Endothelial cell of umbilical vein (primary cell): Measurements from ENCODE around the gene MCC. TPM values are rescaled to one million over a fixed set of nuclear protein-coding genes. Genes with fewer than 3 reads are reported as not detected.

Source experiments
- BruUV-seq: library from RNA; stranded (reverse); fragments of 400-500 nt; replicated peaks from 2 replicates; lab custom pipeline; 2021; lab: Mats Ljungman, UMichigan
- CTCF ChIA-PET: fragments of 300-600, 350-600 bp; sonication (Branson Sonifier 250); formaldehyde crosslinking; loops from one replicate; lab custom pipeline; 2021; ENCODE audit warnings: antibody characterized with exemption, inconsistent platforms; lab: Charles Lee
- POLR2A ChIA-PET: fragments of 300-600, 350-600 bp; sonication (Branson Sonifier 250); formaldehyde crosslinking; loops from one replicate; lab custom pipeline; 2021; ENCODE audit warnings: antibody characterized with exemption, inconsistent platforms; lab: Charles Lee
- DNase-seq: peaks from one replicate; pipeline ENCODE4 v3.0.0-alpha.2; 2011; ENCODE audit warnings: low read depth, low spot score
- FAIRE-seq: peaks from 2 replicates; lab custom pipeline; 2011; peaks lifted over from hg19 to GRCh38; lab: Jason Lieb, UNC
- H2AFZ ChIP-seq: 2 replicates; pipeline ENCODE4 v1.6.0; 2012; ENCODE audit warnings: low read depth, low read length, control low read depth, inconsistent platforms
- H3K27ac ChIP-seq: 2 replicates; pipeline ENCODE4 v1.5.1; 2011; ENCODE audit warnings: low read depth, mild to moderate bottlenecking, control low read depth, low read length, moderate library complexity; ENCODE audit not compliant: insufficient read depth
- H3K27me3 ChIP-seq, 2 experiments: 2 replicates each; pipeline versions ENCODE4 v1.6.0 to v1.6.1; 2011; ENCODE audit warnings: low read length in 2 of 2, mixed read lengths in 1 of 2; ENCODE audit not compliant: control insufficient read depth in 2 of 2, insufficient read depth in 2 of 2
- H3K36me3 ChIP-seq, 2 experiments: 2 replicates in 1 of 2; 3 replicates in 1 of 2; pipeline ENCODE4 v1.5.1; 2011; ENCODE audit warnings: low read length in 2 of 2, mild to moderate bottlenecking in 1 of 2, moderate library complexity in 1 of 2; ENCODE audit not compliant: control insufficient read depth in 2 of 2, insufficient read depth in 2 of 2; ENCODE audit errors: extremely low read depth in 1 of 2
- H3K4me1 ChIP-seq: 3 replicates; pipeline ENCODE4 v1.5.1; 2011; ENCODE audit warnings: mild to moderate bottlenecking, low read length; ENCODE audit not compliant: control insufficient read depth, insufficient read depth; ENCODE audit errors: extremely low read depth
- H3K4me2 ChIP-seq: 2 replicates; pipeline ENCODE4 v1.6.1; 2011; ENCODE audit warnings: low read length, control low read depth, mixed read lengths; ENCODE audit not compliant: insufficient read depth
- H3K4me3 ChIP-seq, 3 experiments: fragments of 200-600 bp in 1 of 3; sonication (generic), shearing (Covaris generic) in 1 of 3; replicated peaks in 1 of 3; 2 replicates each; pipeline ENCODE4 v1.5.1; 2011 to 2016; ENCODE audit warnings: control low read depth in 3 of 3, low read length in 3 of 3, mild to moderate bottlenecking in 2 of 3, inconsistent platforms in 1 of 3, low read depth in 1 of 3, moderate library complexity in 1 of 3; ENCODE audit not compliant: insufficient read depth in 1 of 3
- H3K79me2 ChIP-seq: 2 replicates; pipeline ENCODE4 v1.6.0; 2012; ENCODE audit warnings: low read length, inconsistent platforms; ENCODE audit not compliant: control insufficient read depth, insufficient read depth
- H3K9ac ChIP-seq: replicated peaks from 2 replicates; pipeline ENCODE3; 2011; ENCODE audit warnings: low read length, control low read depth; ENCODE audit not compliant: insufficient read depth; ENCODE audit errors: extremely low read depth
- H3K9me1 ChIP-seq: replicated peaks from 3 replicates; pipeline ENCODE4 v1.6.0; 2011; ENCODE audit warnings: mild to moderate bottlenecking, low read length; ENCODE audit not compliant: control insufficient read depth, insufficient read depth; ENCODE audit errors: extremely low read depth
- H3K9me3 ChIP-seq: replicated peaks from 2 replicates; pipeline ENCODE4 v1.5.1; 2012; ENCODE audit warnings: low read length, inconsistent platforms; ENCODE audit not compliant: control insufficient read depth, insufficient read depth
- H4K20me1 ChIP-seq: replicated peaks from 2 replicates; pipeline ENCODE3; 2011; ENCODE audit warnings: mild to moderate bottlenecking, low read length; ENCODE audit not compliant: control insufficient read depth, insufficient read depth; ENCODE audit errors: extremely low read depth
- EZH2 ChIP-seq: IDR thresholded peaks from 2 replicates; pipeline ENCODE4 v1.6.1; 2012; ENCODE audit warnings: borderline replicate concordance, low read depth, mild to moderate bottlenecking, moderate library complexity, low read length, inconsistent platforms; ENCODE audit not compliant: severe bottlenecking
- FOS ChIP-seq: IDR thresholded peaks from 2 replicates; pipeline ENCODE4 v1.6.1; 2011; ENCODE audit warnings: mild to moderate bottlenecking, low read length, moderate library complexity, borderline replicate concordance; ENCODE audit not compliant: insufficient read depth
- GATA2 ChIP-seq: IDR thresholded peaks from 2 replicates; pipeline ENCODE4 v1.7.0; 2011; ENCODE audit warnings: low read depth, mild to moderate bottlenecking, moderate library complexity, mixed read lengths, low read length; ENCODE audit not compliant: insufficient read length, insufficient read depth
- JUN ChIP-seq: IDR thresholded peaks from 2 replicates; pipeline ENCODE4 v1.6.1; 2011; ENCODE audit warnings: borderline replicate concordance, low read depth; ENCODE audit not compliant: insufficient read length, insufficient read depth
- MYC ChIP-seq: IDR thresholded peaks from one replicate; pipeline ENCODE4 v1.6.1; 2011; ENCODE audit warnings: mild to moderate bottlenecking, low read depth, low read length
- POLR2A ChIP-seq: IDR thresholded peaks from 2 replicates; pipeline ENCODE4 v1.6.1; 2012; ENCODE audit warnings: low read depth, mild to moderate bottlenecking, control low read depth, low read length
- dilution Hi-C: fragments of 300-500 bp; cut with MboI; formaldehyde crosslinking; loops from one replicate; pipeline ENCODE4 v1.15.0; 2019; ENCODE audit warnings: low sequenced_read_pairs; ENCODE audit not compliant: extremely low pct_ligation_motif_present
- intact Hi-C: fragments of 100-400 bp; cut with micrococcal nuclease; formaldehyde crosslinking; loops from one replicate; pipeline ENCODE4 v1.10.0; 2022
- polyA plus RNA-seq, 4 experiments: library from polyadenylated mRNA; depleted of rRNA in 3 of 4; stranded (reverse) in 3 of 4; unstranded in 1 of 4; fragments of >200 nt; gene quantifications; 2 replicates each; pipeline versions ENCODE4 v1.2.1 to v1.2.3, GENCODE V29; 2011 to 2012; ENCODE audit warnings: missing spikeins in 1 of 4
- total RNA-seq: library from RNA; stranded (reverse); gene quantifications from 2 replicates; pipeline ENCODE4 v1.2.3, GENCODE V29; 2021
- TF ChIP-seq, protein P1 (sequence below), 2 donors: IDR thresholded peaks; 1 replicate in 1 of 2; 2 replicates in 1 of 2; pipeline ENCODE4 v1.5.1; 2011; ENCODE audit warnings: low read length in 2 of 2, mild to moderate bottlenecking in 2 of 2, moderate library complexity in 2 of 2, control low read depth in 1 of 2, inconsistent platforms in 1 of 2, low read depth in 1 of 2; ENCODE audit not compliant: insufficient read depth in 1 of 2; ENCODE audit errors: extremely low read depth in 1 of 2
- TF ChIP-seq, protein P2 (sequence below): IDR thresholded peaks from 2 replicates; pipeline ENCODE4 v1.6.1; 2011; ENCODE audit not compliant: insufficient read depth, insufficient read length

Gene MCC
- total and polyA plus RNA-seq, 2 donors (not counting 3 experiments of a cell fraction or from before 2014, with no cell fraction given): 6.9 to 27.5 TPM

DNA sequence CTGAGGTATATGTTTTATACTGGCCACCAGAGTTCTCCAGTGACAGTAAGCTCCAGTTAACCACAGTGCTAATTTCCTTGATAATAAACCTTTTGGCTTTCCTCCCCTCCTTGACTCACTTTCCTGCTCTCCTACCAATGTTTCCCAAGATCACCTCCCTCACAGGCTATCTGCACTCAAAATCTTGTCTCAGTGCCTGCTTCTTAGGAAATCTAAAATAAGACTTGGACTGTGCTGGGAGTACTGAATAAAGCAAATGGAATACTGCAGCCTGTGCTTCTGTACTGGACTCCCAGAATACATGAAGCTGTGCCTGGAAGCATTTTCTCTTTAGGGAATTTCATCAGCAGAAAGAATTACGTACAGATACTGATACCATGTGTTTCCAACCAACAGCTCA lies 513.4 kb downstream of the MCC start:
- CTCF ChIA-PET: interaction anchor here (0.9 to 1.9 kb wide), 4 partner anchors 17 to 631 kb away, joined by 3 to 12 read pairs (median 3); no protein-coding TSS in a partner anchor
- BruUV-seq: no TSS peak

More for the DNA sequence above, 513.4 kb downstream of the MCC start:
- H3K27ac ChIP-seq: no peak overlapping the region
- POLR2A ChIA-PET: no interaction called here
- peaks cover 33% of the 10 kb centered on the region for H3K79me2 ChIP-seq
- intact Hi-C loops: no loop called here
- no peak for FAIRE-seq
- no peak overlapping the region for H3K4me2 ChIP-seq
- peaks cover 3% of the 10 kb centered on the region for H4K20me1 ChIP-seq
- no peak overlapping the region for H3K9ac ChIP-seq
- H3K9me1 ChIP-seq: no peaks in the 10 kb centered on the region
- H3K9me3 ChIP-seq: no peaks in the 10 kb centered on the region
- DNase-seq: no peak
- peak overlapping the region; percentile 38 for H2AFZ ChIP-seq
- H3K27me3 ChIP-seq: no peaks in the 10 kb centered on the region
- dilution Hi-C loops: no loop called here
- peaks cover 21% of the 10 kb centered on the region for H3K4me1 ChIP-seq
- no peak overlapping the region for H3K4me3 ChIP-seq
- H3K36me3 ChIP-seq: no peaks in the 10 kb centered on the region
- TF ChIP-seq JUN: no peak
- TF ChIP-seq, protein P1, sequence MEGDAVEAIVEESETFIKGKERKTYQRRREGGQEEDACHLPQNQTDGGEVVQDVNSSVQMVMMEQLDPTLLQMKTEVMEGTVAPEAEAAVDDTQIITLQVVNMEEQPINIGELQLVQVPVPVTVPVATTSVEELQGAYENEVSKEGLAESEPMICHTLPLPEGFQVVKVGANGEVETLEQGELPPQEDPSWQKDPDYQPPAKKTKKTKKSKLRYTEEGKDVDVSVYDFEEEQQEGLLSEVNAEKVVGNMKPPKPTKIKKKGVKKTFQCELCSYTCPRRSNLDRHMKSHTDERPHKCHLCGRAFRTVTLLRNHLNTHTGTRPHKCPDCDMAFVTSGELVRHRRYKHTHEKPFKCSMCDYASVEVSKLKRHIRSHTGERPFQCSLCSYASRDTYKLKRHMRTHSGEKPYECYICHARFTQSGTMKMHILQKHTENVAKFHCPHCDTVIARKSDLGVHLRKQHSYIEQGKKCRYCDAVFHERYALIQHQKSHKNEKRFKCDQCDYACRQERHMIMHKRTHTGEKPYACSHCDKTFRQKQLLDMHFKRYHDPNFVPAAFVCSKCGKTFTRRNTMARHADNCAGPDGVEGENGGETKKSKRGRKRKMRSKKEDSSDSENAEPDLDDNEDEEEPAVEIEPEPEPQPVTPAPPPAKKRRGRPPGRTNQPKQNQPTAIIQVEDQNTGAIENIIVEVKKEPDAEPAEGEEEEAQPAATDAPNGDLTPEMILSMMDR (IDR thresholded peaks at IDR 0.05; ENCODE audit: extremely low read depth in 1 of 2, insufficient read depth in 1 of 2, low read depth in 1 of 2, low read length in 2 of 2): no peak
- TF ChIP-seq, protein P2, sequence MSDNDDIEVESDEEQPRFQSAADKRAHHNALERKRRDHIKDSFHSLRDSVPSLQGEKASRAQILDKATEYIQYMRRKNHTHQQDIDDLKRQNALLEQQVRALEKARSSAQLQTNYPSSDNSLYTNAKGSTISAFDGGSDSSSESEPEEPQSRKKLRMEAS: no peak
- no peak for TF ChIP-seq FOS
- no peak for TF ChIP-seq EZH2
- no peak for TF ChIP-seq MYC
- no peak for TF ChIP-seq POLR2A
- TF ChIP-seq GATA2: peak; percentile 27
